HG02798 (cell line): ENCODE results near the gene F13A1.
A peak's percentile ranks its signal among the peaks of the same experiment; 100 is the strongest.
"Not testable (repeated sequence)": the region's sequence is repeated elsewhere in the genome, so short reads cannot be mapped to it uniquely, and the experiment has no call there.

ENCODE experiments used
- ATAC-seq: cut with Tn5 transposase; IDR thresholded peaks from one replicate; pipeline ENCODE4 v1.9.1; 2021; ENCODE audit warnings: mild to moderate bottlenecking; ENCODE audit not compliant: unreplicated experiment, poor library complexity

Gene F13A1

GRCh38 chr6:6320901-6321300 lies 439 bp upstream of the F13A1 start:
- no peak for ATAC-seq

GRCh38 chr6:6317825-6318733 lies 2.4 kb downstream of the F13A1 start:
- no peak for ATAC-seq

- no peak for ATAC-seq
Measured at GRCh38 chr6:6317386-6317785, 3.1 kb downstream of the F13A1 start.

GRCh38 chr6:6315660-6316059 lies 4.8 kb downstream of the F13A1 start:
- ATAC-seq, result peak; percentile 41

GRCh38 chr6:6314596-6314995 lies 5.9 kb downstream of the F13A1 start:
- no peak for ATAC-seq

GRCh38 chr6:6312901-6313441 lies 7.5 kb downstream of the F13A1 start:
- ATAC-seq, result no peak

GRCh38 chr6:6305575-6305974 lies 14.9 kb downstream of the F13A1 start:
- no peak for ATAC-seq

GRCh38 chr6:6300383-6300782 lies 20.1 kb downstream of the F13A1 start:
- not testable (repeated sequence) for ATAC-seq

- no peak for ATAC-seq
Measured at GRCh38 chr6:6293317-6293716, 27.1 kb downstream of the F13A1 start.

GRCh38 chr6:6287415-6287814 lies 33.0 kb downstream of the F13A1 start:
- ATAC-seq, result peak; percentile 59

- no peak for ATAC-seq
Measured at GRCh38 chr6:6285679-6286078, 34.8 kb downstream of the F13A1 start.

- no peak for ATAC-seq
Measured at GRCh38 chr6:6284221-6284966, 36.1 kb downstream of the F13A1 start.

GRCh38 chr6:6283746-6284145 lies 36.7 kb downstream of the F13A1 start:
- no peak for ATAC-seq

GRCh38 chr6:6282716-6283115 lies 37.7 kb downstream of the F13A1 start:
- no peak for ATAC-seq

GRCh38 chr6:6277413-6277812 lies 43.0 kb downstream of the F13A1 start:
- ATAC-seq, result no peak

- no peak for ATAC-seq
Measured at GRCh38 chr6:6270948-6271535, 49.4 kb downstream of the F13A1 start.

- no peak for ATAC-seq
Measured at GRCh38 chr6:6260196-6260722, 60.2 kb downstream of the F13A1 start.

GRCh38 chr6:6256886-6257285 lies 63.6 kb downstream of the F13A1 start:
- ATAC-seq, result no peak

GRCh38 chr6:6256259-6256658 lies 64.2 kb downstream of the F13A1 start:
- ATAC-seq, result no peak

- ATAC-seq, result no peak
Measured at GRCh38 chr6:6251555-6252280, 68.7 kb downstream of the F13A1 start.
